BE2C (cell line): Measurements from ENCODE around the gene CLGN.

ENCODE experiments used
- DNase-seq: peaks from one replicate; pipeline ENCODE4 v3.0.0-alpha.2; 2020
- H3K27me3 ChIP-seq: fragments of 250-450 bp; sonication (Bioruptor Pico); 2 replicates; pipeline ENCODE4 v1.5.1; 2020; ENCODE audit warnings: mild to moderate bottlenecking
- H3K36me3 ChIP-seq: fragments of 250-450 bp; sonication (Bioruptor Pico); 2 replicates; pipeline ENCODE4 v1.5.1; 2020; ENCODE audit warnings: mild to moderate bottlenecking
- H3K4me1 ChIP-seq: fragments of 250-450 bp; sonication (Bioruptor Pico); 2 replicates; pipeline ENCODE4 v1.5.1; 2020
- H3K4me3 ChIP-seq: 2 replicates; pipeline ENCODE4 v1.5.1; 2011; ENCODE audit warnings: low read depth, low read length
- H3K9me3 ChIP-seq: fragments of 250-450 bp; sonication (Bioruptor Pico); 2 replicates; pipeline ENCODE4 v1.5.1; 2020
- CTCF ChIP-seq: IDR thresholded peaks from 2 replicates; pipeline ENCODE4 v1.5.1; 2012; ENCODE audit warnings: mild to moderate bottlenecking, low read depth, low read length

The CLGN gene

DNA sequence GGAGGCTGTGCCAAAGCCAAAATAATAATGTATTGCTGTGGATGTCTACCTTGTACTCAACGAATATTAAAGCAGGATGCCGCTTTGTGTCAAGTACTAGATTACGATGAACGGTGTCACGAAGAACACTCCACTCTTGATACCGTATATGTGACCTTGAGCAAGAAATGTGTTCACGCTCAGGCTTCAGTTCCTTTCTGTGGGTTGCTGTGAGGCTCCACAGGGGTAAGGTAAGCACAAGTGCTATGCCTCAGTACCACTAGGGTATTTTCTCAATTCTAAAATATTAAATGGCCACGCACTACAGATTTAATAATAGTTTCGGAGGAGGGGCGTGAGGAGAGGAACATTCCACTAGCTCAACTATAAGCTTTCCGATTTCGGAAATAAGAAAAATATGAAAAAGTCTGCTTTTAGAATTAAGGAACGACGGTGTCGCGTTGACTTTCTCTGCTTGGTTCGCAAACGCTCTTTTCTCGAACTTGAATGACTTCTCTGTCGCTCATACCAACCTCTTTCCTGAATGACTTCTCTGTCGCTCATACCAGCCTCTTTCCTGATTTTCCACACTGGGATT lies 54.6 kb downstream of the CLGN start:
- DNase-seq = no peak
- Histone ChIP-seq H3K9me3 (no peaks in the 10 kb centered on the region), H3K36me3 (no peaks in the 10 kb centered on the region), H3K4me3 (peak overlapping the region; percentile 72), H3K4me1 (no peaks in the 10 kb centered on the region), H3K27me3 (no peaks in the 10 kb centered on the region)
- no peak; the same call in 1 of the 2 replicates for TF ChIP-seq CTCF

GRCh38 chr4:140368686-140369085 lies 58.8 kb downstream of the CLGN start:
- no peaks in the 10 kb centered on the region for H3K9me3 ChIP-seq
- no peak for TF ChIP-seq CTCF
- no peaks in the 10 kb centered on the region for H3K4me1 ChIP-seq
- H3K4me3 ChIP-seq = no peak overlapping the region
- H3K36me3 ChIP-seq = no peaks in the 10 kb centered on the region
- no peaks in the 10 kb centered on the region for H3K27me3 ChIP-seq
- no peak for DNase-seq

- no peak overlapping the region for H3K4me3 ChIP-seq
- no peaks in the 10 kb centered on the region for H3K9me3 ChIP-seq
- no peak for TF ChIP-seq CTCF
- H3K4me1 ChIP-seq = no peaks in the 10 kb centered on the region
- H3K36me3 ChIP-seq = no peaks in the 10 kb centered on the region
- DNase-seq = no peak
- no peaks in the 10 kb centered on the region for H3K27me3 ChIP-seq
Measured at GRCh38 chr4:140367738-140368137, 59.7 kb downstream of the CLGN start.

DNA sequence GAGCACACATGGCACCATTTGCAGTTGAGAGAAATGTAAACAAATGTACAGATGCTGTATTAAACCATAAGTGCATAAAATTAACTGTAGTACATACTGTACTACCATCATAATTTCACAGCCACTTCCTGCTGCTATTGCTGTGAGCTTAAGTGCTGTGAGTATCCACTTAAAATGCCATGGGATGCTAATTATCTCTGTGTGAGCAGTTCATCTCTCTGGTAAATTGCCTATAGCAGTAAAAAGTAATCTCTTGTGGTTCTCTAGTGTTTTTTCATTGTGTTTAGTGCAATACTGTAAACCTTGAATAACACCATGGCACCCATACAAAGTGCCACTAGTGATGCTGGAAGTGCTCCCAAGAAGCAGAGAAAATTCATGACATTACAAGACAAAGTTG lies 63.9 kb downstream of the CLGN start:
- H3K4me3 ChIP-seq = no peak overlapping the region
- no peaks in the 10 kb centered on the region for H3K27me3 ChIP-seq
- no peaks in the 10 kb centered on the region for H3K36me3 ChIP-seq
- DNase-seq = no peak
- no peak for TF ChIP-seq CTCF
- H3K9me3 ChIP-seq = no peaks in the 10 kb centered on the region
- H3K4me1 ChIP-seq = no peaks in the 10 kb centered on the region

DNA sequence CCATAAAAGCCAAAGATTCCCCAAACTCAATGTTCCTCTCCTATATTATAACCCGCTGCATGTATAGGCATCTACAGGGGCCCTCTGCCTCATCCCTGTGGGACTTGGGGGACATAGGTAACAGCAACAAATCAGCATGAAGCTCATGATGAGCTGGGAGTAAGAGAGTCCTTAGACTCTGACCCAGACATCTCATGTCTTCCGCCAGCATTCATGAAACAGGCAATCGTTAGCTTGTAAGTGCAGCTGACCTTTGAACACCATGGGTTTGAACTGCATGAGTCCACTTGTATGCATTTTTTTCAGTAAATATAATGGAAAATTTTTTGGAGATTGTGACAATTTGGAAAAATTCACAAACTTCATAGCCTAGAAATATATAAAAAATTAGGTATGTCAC lies 64.4 kb downstream of the CLGN start:
- no peak for TF ChIP-seq CTCF
- Histone ChIP-seq H3K4me1 (no peaks in the 10 kb centered on the region), H3K36me3 (no peaks in the 10 kb centered on the region), H3K9me3 (no peaks in the 10 kb centered on the region), H3K4me3 (no peak overlapping the region), H3K27me3 (no peaks in the 10 kb centered on the region)
- DNase-seq = no peak

DNA sequence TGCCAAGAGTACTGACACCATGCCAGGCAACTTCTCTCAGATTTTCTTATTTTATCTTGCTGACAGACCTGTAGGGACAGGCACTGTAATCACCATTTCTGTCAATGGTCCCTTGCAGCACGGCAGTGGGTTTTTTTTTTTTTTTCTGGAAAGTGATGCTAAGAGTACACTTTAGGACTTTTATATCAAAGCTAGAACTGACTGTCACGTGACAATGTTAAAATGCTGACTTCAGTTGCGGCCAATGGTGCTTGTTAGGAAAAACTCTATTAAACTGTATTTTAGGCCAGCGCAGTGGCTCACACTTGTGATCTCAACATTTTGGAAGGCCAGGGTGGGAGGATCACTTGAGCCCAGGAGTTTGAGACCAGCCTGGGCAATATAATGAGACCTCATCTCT lies 66.3 kb downstream of the CLGN start:
- Histone ChIP-seq H3K36me3 (no peaks in the 10 kb centered on the region), H3K4me3 (no peak overlapping the region), H3K27me3 (no peaks in the 10 kb centered on the region), H3K4me1 (no peaks in the 10 kb centered on the region), H3K9me3 (no peaks in the 10 kb centered on the region)
- TF ChIP-seq CTCF = no peak
- no peak for DNase-seq
